HG02943 (cell line): ENCODE measurements around the gene ANO1.

Experiments used
- ATAC-seq: cut with Tn5 transposase; IDR thresholded peaks from one replicate; pipeline ENCODE4 v1.9.1; 2021; ENCODE audit warnings: mild to moderate bottlenecking, low read depth, moderate library complexity; ENCODE audit not compliant: unreplicated experiment

The ANO1 gene

DNA sequence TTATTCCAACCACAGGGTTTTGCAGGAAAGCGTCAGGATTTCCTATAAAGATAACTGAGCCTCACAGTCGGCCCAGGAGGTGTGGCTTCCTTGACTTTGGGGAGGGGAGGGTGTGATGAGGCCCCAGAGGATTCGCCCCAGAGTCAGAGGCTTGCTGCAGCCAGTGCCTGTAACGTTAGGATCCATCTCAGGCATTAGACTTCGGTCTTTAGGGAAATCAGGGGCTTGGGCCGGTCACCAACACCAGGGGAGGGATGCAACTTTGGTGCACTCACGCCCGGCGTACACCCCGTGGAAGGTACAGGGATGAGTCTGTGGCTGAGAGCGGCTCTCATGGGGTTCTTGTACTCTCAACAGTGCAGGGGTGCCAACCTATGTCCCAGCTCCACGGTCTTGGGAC is 5.7 kb upstream of the ANO1 start:
- ATAC-seq: no peak

DNA sequence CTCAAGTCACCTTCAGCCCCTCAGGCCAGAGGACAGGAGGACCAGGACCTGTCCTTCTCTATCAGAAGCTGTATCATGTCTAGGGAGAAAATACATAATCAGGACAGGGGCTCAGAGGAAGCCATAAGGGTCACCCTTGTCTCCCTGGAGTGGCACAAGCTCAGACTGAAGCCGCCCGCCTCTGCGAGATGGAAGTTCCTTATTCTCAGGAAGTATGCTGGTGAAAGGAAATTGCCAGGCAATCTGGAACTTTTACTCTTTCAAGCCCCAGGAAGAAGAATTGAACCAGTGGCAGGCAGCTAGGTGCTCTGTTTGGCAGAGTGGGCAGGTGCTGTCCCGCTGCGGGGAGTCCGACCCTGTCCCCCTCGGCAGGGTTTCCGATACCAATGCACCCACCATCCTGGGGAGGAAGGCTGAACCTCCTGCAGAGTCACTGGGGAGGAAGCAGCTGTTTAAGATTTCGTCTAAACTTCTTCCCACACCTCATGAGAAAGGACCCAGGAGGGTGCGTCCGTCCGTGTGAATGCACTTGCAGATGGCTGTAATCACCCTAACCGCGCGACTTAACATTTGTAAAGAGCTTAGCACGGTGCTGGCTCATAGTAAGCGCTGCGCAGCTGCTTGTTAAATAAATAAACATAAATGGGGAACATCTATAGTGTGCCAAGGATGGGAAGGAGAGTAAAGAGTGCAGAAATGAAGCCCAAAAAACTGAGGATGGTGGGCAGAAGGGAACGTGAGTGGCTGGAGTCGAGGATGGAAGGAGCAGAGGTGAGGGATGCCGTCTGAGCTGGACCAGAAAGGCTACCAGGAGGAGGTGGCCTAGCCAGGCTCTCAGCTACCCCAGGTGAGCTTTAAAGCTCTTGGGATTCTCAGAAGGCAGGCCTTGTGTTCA is 5.0 kb upstream of the ANO1 start:
- no peak for ATAC-seq

DNA sequence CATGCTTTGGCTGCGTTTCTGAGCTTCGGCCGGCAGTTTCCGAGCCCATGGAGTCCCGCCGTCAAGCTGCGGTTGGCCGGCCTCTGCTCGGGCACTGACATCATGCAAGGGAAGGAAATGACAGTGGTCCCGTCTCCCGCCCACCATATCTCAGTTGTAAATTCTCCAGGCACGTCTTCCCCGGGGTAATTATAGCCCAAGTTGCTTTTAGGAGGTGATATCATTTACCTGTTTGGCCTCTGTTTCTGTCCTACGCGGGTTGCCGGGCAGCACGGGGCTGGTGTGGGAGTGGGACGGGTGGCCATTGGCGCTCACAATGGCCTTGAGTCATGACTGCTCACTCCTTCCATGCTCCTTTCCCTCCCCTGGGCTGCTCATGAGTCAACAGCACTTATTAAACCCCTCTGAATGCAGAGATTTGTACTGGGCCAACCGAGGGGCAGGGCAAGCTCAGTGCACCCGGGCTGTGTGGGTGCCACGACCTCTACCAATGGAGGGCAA is 4.2 kb upstream of the ANO1 start:
- ATAC-seq: no peak

DNA sequence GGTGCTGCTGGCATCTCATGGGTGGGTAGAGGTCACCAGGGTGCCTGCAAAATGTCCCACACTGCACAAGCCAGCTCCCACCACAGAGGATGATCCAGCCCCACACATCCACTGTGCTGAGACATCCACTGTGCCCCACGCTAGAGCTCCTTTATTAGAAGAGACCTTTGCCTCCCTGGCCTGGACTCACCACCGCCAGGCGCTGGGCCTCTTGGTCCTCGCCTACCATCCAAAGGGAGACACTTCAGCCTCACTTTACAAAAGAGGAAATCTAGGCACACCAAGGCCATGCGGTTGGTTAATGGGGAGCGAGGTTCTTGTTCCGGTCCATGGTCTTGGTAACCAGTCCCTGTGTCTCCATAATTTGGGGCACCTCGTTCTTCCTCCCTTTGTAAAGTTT is 3.4 kb upstream of the ANO1 start:
- ATAC-seq: no peak

DNA sequence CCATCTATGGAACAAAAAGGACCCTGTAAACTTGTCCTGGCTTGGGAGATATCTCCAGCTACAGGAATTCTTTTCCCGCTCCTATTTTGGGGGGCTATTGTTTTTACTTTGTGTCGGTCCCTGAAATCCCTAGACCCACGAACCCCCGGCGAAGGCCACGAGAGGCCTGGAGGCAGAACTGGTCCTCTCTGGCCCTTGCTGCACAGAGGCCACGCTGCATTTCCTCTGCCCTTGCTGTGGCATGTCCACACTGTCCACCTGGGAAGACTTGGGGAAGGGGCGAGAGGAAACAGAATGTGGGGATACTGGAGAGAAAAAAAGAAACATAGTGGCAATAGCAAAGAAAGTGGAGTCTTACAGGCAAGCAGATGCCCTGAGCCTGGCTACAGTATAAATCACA is 2.3 kb upstream of the ANO1 start:
- ATAC-seq: no peak

DNA sequence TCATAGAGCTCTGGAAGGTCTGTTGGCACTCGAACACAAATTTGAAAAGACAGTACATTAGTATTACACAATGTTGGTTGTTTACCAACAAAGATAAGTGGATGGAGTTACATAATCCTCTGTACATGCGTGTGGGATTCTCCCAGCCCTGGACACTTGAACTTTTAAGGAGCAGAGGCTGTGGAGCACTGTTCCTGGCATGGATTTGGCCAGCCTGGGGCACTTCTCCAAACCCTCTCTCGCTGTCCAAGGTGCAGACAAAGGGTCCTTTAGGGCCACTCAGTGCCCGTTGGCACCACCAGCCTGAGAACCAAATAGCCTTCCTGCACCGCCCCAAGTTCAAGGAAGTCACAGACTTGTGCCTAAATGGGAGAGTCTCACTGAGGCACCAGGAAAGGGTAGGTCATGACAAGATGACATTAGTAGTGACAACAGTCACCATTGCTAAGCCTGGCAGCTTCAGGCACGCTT is 1.6 kb upstream of the ANO1 start:
- ATAC-seq: no peak

DNA sequence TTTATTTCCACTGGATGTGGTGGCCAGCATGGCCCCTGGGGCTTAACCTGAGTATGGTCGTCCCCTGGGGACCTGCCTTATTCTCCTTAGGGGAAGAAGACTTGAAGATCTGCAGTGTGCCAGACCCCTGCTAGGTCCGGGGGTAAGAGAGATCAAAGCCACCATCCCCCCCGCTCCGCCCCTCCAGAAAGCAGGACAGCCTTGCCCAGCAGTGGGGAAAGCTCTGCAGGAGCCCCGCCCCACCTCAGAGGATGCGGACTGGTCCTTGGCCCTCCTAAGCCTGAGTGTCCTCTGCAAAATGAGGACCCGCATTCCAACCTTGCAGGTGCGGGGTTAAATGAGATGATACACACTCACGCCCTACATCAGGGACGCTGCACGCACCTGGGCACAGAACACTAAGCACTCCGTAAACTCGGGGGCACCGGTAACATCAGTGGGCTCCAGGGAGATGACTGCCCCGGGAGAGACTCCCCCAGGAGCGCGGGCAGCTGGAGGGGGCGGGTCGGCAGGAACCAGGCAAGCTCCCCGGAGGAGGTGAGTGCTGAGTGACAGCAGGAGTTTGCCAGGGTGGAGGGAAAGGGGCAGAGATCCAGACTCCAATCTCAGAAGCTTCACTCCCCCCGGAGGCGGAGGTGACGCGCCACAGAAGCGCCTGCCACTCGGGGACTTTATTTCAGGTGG is 564 bp upstream of the ANO1 start:
- no peak for ATAC-seq

DNA sequence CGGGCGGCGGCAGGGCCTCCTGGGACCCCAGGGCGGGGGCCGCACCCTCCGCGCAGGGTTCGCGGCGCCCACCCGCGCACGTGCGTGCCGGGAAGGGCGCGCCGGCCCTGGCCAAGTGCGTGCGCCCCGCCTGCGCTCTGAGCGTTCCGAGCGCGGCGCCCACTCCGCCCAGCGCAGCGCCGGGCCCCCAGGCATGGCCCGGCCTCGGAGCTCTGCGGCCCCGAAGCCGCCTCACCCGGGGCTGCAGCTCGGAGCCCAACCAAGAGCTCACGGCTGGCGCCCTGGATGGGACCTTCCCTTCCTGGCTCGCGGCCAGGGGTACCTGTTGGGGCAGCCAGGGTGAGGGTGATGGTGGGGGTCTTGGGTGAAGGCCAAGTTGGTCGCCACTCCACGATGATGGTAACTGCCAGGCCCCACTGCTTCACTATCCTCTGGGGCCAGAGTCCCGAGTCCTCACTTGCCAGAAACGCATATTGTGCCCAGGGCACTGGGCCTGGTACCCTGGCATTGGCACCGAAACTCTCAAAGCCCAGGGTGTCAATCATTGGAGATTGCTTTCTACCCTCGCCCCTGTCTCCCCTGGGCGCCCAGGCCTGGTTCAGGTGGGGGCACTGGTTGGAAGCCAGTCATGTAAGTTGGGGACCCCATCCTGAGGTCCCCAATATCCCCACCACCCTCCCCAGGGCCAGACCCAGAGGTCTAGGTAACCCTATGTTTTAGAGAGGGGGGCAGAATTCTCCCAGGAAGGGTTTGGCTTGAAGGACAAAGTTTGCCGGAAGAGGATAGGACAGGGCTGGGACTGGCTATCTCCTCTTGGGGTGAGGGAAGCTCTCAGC is 882 bp downstream of the ANO1 start:
- no peak for ATAC-seq

DNA sequence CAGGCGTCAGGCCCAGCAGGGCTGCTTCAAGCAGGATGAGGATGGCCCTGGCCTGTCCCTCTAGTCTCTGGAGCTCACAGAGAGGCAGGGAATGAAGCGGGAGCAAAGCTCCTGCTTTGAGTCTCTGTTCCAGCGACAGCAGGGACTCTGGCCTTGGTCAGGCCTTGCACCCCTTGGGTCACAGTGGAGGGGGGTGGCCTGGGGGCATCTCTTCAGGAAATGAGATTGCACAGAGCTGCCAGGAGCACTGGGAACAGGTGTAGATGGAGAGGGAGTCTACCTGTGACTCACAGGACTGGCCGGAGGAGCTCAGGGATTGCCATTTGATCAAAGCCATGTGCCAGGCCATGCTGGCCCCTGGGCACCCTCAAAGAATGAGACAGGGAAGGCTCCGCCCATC is 1.6 kb downstream of the ANO1 start:
- no peak for ATAC-seq

DNA sequence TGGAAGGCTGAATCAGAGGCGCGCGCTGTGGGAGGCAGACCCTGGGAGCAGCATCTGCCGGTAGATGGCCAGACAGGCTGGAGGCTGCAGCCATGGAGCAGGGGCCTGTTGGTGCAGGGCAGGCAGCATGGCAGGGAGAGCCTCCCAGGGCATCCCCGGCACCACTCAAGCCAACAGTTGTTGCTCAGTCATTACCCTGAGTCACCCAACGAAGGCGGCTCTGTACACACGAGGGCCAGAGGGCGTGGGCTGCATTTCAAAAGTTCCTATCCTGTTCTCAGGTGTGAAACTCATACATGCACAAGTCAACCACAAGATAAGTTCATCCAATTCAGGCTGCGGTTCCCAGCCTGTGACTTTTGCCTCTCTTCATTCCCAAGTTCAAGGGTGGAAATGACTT is 2.6 kb downstream of the ANO1 start:
- ATAC-seq: no peak

DNA sequence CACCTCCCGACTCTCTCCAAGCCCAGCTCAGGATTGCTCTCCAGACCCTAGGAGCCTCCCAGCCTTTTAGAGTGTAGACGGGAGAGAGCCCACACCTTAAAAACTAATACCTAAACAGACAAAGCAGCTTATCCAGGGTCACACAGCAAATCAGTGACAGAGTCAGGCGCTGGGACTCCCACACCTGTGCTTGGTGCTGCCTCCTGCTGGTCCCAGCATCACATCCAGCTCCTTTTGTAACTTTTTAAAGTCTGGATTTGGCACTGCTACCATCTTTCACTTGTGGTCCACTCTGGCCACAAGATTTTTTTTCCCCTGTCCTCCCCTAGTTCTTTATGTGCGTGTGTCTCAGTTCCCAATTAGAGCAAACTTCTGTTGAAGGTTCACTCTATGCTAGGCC is 4.7 kb downstream of the ANO1 start:
- ATAC-seq: no peak

DNA sequence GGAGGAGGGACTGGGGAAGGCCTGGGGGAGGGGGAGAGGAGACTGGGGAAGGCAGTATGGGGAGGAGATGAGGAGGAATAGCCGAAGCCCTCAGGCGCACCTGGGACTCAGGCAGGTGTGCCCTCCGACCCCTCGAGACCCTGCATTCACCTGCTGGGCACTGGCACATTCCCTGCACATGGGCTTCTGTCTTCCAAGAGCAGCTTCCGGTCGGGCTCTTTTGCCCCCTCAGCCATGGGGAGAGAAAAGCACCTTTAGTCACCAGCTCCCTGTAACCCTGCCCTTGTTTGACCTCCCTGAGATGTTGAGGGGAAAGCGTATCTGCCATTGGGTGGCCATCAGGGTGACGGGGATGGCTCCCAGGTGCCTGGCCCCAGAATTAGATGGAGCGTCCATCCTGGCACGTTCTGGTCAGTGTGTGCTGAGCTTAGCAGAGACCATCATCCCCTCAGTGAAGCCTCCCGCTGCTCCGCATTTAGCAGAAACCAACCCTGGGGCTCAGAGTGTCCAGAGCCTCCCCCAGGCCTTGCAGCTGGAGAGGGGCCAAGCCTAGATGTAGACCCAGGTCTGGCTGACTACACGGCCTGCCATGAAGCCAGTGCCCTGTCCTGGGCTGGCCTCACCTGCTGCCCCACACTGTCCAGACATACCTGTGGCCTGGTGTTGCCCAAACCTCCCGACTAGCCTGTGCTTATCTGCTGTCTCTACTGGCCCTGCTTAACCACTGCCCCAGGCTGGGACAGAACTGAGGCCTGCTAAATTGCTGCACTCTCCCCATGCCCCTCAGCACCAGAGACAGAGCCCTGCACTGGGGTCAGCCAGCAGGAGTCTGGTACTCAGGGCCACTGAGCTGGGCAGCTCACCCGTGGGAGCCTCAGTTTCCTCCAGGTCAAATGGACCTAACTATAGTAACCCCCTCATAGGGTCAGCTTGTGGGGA is 6.2 kb downstream of the ANO1 start:
- no peak for ATAC-seq

DNA sequence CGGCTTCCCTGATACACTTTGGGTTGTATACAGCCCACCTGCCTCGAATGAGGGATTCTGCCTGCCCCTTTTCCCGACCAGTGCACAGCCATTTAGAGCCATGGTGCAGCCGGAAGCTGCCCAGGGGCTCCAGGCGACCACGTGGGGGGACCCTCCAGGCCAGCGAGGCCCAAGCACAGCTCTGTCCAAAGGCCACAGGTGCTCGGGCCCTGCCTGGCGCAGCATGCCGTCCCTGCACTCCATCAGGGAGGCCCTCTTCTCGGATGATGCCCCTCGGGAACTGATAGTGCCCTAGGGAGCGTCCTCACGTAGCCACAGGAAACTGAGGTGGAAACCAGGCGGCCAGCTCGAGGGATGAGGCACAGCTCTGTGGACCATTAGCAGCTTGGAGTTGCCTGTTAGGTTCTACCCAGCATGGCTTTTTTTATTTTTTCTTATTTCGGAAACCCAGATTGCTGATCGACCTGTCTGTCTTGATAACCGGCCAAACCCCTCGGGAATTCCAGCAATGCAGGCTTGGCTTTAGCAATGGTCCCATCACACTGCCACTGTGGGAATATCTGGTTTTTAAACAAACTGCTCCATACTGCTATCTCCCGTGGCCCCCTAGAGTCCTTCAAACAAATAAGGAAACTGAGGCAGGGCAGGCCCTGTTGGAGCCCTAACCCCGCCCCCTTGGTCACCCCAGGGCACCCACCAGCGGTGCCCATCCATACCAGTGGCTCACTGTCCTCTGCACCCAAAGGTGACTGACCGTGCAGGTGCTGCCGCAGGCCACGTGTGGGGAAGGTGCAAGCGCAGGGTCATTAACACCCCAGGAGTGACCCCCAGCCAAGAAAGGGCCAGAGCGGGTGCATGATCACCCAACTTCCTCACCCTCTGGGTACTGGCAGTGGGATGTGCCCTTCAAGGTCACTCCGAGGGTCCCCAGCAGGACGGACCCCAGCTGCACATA is 8.0 kb downstream of the ANO1 start:
- ATAC-seq: no peak

DNA sequence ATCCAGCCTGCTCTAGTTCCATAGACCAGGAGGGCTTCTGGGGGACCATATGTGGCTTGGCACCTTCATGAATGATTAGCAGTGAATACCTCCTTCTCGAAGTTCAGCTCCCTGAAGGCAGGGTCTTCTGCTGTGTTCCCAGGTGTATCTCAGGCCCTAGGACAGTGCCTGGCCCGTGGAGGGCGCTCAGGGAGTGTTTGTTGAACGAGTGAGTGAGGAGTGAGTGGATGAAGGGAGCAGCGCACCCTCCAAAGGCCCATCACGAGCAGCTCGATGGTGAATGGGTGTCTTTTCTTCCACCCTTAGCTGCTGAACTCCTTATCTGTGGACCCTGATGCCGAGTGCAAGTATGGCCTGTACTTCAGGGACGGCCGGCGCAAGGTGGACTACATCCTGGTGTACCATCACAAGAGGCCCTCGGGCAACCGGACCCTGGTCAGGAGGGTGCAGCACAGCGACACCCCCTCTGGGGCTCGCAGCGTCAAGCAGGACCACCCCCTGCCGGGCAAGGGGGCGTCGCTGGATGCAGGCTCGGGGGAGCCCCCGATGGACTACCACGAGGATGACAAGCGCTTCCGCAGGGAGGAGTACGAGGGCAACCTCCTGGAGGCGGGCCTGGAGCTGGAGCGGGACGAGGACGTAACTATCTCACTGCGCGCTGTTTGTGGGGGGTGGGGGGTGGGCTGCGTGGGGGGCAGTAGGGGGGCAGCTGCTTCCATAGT is 9.5 kb downstream of the ANO1 start:
- ATAC-seq: no peak

DNA sequence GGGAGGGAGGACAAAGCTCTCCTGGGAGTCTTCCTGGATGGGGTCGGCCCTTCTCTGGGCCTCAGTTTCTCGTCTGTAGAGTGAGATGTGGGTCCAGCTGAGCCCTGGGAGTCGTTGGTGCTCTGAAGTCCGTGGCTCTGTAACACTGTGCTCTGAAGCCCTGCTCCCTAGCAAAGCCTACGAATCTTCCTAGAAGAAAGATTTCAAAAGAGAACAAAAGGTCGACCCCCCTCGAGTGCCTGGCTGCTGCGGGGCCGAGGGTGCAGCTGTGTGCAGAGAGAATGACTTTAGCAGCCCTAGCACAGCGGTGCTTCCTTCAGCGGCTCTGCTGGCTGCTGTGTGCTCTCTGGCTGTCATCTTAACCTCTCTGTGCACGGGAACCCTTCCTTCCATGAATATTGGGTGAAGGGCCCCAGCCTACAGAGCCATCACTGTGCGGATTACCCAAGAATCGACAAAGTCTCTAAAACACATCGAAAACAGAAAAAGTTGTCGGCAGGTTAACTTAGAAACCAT is 10.7 kb downstream of the ANO1 start:
- no peak for ATAC-seq

DNA sequence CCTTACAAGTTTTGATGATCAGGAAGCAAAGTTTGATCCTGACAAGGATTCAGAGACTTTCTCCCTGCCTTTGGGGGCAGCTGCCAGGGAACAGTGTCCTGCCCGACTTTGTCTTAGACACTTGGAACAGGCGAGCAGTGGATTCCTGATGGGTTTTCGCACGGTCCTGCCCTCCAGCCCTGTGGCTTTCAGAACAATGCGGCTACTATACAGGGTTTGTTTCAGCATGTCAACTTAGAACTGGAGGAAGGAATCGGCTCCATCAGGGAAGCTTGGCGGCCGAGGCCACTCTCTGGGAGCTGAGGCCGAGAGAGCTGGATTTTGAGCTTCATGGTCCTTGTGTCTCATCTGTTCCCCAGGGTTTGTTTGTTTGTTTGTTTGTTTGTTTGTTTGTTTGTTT is 11.5 kb downstream of the ANO1 start:
- no peak for ATAC-seq

DNA sequence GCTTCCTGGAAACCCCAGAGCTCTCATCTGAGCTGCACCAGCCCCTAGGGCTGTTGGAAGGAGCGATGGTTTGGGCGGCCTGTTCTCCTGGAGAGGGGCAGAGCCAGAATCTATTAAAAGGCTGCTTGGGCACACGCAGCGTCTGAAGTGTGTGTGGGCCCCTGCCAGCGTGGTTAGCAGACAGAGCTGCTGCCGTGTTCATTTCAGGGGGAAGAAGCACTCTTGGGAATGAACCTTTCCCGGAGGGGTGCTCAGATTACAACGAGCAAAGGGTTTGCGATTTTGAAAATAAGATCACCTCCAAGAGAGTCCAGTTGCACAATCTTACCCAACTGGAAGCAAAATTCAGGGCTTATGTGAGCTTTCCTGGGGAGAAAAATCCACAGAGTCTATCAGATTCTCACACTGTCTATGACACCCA is 12.9 kb downstream of the ANO1 start:
- ATAC-seq: no peak

DNA sequence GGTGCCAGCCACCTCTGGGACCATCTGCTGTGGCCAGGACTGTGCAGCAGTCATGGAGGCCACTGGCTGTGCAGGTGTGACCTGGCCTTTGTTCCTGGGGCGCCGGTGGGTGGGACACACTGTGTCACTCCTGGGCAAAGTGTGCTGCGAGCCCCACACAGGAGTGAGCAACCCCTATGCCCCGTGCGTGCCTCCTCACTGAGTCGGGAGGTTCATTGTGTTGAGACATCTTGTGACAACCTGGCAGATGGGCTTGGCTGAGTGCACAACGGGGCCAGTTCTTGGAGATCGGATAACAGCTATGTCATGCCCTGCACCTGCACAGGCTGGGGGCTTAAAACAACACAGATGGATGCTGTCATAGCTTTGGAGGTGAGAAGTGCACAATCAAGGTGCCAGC is 13.5 kb downstream of the ANO1 start:
- ATAC-seq: no peak
